ENCODE data around the gene SMCO1.

DNA sequence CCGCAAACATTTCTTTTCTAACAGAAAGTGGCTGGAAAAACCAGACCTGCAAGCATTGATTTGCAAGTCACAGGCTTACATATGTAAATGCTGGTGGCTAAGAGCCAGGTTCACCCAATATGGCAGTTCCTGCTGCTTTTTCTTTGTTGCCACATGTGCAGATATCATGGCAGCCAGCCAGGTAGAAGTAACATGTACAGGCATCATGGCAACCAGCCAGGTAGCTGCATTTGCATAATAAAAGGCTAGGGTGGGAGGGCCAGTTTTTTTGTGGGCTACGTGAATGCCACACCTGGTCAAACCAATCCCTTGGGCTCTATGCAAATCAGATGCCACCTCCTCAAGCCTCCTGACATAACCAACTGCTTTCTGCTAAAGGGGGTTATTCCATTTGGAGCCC is 2.8 kb upstream of the SMCO1 start:
- TF ChIP-seq, protein P1, sequence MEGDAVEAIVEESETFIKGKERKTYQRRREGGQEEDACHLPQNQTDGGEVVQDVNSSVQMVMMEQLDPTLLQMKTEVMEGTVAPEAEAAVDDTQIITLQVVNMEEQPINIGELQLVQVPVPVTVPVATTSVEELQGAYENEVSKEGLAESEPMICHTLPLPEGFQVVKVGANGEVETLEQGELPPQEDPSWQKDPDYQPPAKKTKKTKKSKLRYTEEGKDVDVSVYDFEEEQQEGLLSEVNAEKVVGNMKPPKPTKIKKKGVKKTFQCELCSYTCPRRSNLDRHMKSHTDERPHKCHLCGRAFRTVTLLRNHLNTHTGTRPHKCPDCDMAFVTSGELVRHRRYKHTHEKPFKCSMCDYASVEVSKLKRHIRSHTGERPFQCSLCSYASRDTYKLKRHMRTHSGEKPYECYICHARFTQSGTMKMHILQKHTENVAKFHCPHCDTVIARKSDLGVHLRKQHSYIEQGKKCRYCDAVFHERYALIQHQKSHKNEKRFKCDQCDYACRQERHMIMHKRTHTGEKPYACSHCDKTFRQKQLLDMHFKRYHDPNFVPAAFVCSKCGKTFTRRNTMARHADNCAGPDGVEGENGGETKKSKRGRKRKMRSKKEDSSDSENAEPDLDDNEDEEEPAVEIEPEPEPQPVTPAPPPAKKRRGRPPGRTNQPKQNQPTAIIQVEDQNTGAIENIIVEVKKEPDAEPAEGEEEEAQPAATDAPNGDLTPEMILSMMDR (IDR thresholded peaks at IDR 0.05; ENCODE audit: extremely low read depth in 1 of 2, insufficient read depth in 1 of 2, low read depth in 1 of 2, low read length in 2 of 2), result no peak
- TF ChIP-seq EZH2 (IDR thresholded peaks at IDR 0.05; ENCODE audit: borderline replicate concordance, low read depth, low read length, severe bottlenecking), result no peak

Data from endothelial cell of umbilical vein (primary cell).